Measurements from ENCODE around the gene BLACAT1. TPM values are rescaled to one million over a fixed set of nuclear protein-coding genes. Genes with fewer than 3 reads are reported as not detected.
A peak's percentile ranks its signal among the peaks of the same experiment; 100 is the strongest.
"Not testable (repeated sequence)": the region's sequence is repeated elsewhere in the genome, so short reads cannot be mapped to it uniquely, and the experiment has no call there.

BLACAT1 gene
- polyA plus RNA-seq, 3 donors, result not detected

DNA sequence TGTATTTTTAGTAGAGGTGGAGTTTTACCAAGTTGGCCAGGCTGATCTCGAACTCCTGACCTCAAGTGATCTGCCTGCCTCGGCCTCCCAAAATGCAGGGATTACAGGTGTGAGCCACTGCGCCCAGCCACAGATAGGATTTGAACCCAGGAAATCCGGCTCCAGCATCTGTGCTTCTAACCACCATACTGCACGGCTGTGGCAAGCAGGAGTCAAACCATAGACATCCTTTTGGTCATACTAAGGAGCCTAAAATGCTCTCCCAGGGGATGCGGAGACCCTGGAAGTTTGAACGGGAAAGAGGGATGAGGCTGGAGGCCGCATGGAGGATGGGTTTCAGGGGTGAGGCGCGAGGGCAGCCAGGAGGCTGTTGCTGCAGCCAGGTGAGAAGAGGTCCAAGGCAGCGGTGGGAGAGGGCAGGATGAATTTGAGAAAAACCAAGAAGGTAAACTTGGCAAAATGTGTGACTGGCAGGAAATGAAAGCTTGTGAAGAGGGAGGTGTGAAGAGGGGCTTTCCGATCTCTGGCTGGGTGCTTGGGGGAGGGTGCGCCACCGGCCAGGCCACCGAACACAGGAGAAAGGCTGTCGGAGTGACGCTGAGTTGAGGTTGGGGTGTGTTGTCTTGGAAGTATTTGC, 24.6 kb upstream of the BLACAT1 start:
- no peak overlapping the region for H2AFZ ChIP-seq (ENCODE audit: insufficient read depth, low read depth, low read length, poor library complexity, severe bottlenecking)
- intact Hi-C loops (cut with micrococcal nuclease), result no loop called here

DNA sequence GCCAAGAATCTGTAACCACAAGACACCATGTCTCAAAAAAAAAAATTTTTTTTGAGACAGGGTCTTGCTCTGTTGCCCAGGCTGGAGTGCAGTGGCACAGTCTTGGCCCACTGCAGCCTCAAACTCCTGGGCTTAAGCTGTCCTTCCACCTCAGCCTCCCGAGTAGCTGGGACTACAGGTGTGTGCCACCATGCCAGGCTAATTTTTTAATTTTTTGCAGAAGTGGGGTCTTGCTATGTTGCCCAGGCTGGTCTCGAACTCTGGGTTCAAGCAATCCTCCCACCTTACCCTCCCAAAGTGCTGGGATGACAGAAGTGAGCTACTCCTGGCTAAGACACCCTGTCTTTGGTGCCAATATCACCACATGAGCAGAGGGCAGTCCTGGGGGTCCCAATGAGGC, 23.1 kb upstream of the BLACAT1 start:
- H3K9ac ChIP-seq (ENCODE audit: insufficient read depth, low read length, poor library complexity, severe bottlenecking); H3K27ac Mint-ChIP-seq; H3K4me2 ChIP-seq (replicated peaks; ENCODE audit: extremely low read depth, low read length, poor library complexity, severe bottlenecking); H3K27ac ChIP-seq (ENCODE audit: low read depth in 1 of 2, low read length in 2 of 2); H3K4me3 Mint-ChIP-seq; H3K4me3 ChIP-seq (replicated peaks in 1 of 3; ENCODE audit: low read depth in 2 of 3, low read length in 3 of 3); H2AFZ ChIP-seq (ENCODE audit: insufficient read depth, low read depth, low read length, poor library complexity, severe bottlenecking); H3K4me1 Mint-ChIP-seq; H4K20me1 ChIP-seq (ENCODE audit: insufficient read depth, low read length); H3K36me3 Mint-ChIP-seq; DNase-seq; intact Hi-C loops (cut with micrococcal nuclease); H3K4me1 ChIP-seq (ENCODE audit: control insufficient read depth in 1 of 2, insufficient read depth in 2 of 2, low read length in 2 of 2); H3K79me2 ChIP-seq (ENCODE audit: insufficient read depth, low read length); H3K36me3 ChIP-seq (replicated peaks in 1 of 2; ENCODE audit: control insufficient read depth in 1 of 2, insufficient read depth in 2 of 2, low read length in 2 of 2): not testable (repeated sequence)
- peaks cover 46 to 59% (median 51%) of the 10 kb centered on the region in 3 donors for H3K27me3 Mint-ChIP-seq (ENCODE audit: low read depth in 3 of 3)
- WGBS (ENCODE audit: insufficient coverage), result 80% methylated on average over 1 of the region's 2 CpGs
- peaks cover 9 to 22% (median 18%) of the 10 kb centered on the region in 7 donors for H3K9me3 Mint-ChIP-seq
- peaks cover 12 to 32% of the 10 kb centered on the region in 2 donors for H3K27me3 ChIP-seq (ENCODE audit: control insufficient read depth in 2 of 2, insufficient read depth in 2 of 2, low read length in 2 of 2)
- peaks cover 12 to 17% of the 10 kb centered on the region in 2 donors for H3K9me3 ChIP-seq (replicated peaks in 1 of 2; ENCODE audit: control insufficient read depth in 1 of 2, insufficient read depth in 1 of 2, low read length in 2 of 2)

More for the DNA sequence above, 24.6 kb upstream of the BLACAT1 start:
- no peak overlapping the region for H3K27ac ChIP-seq (ENCODE audit: low read depth in 1 of 2, low read length in 2 of 2)
- no peak overlapping the region for H3K4me3 ChIP-seq (replicated peaks in 1 of 3; ENCODE audit: low read depth in 2 of 3, low read length in 3 of 3)
- H3K9me3 Mint-ChIP-seq, result peaks cover 0 to 9% (median 5%) of the 10 kb centered on the region in 7 donors
- H3K4me1 ChIP-seq (ENCODE audit: control insufficient read depth in 1 of 2, insufficient read depth in 2 of 2, low read length in 2 of 2), result no peaks in the 10 kb centered on the region
- H3K79me2 ChIP-seq (ENCODE audit: insufficient read depth, low read length), result no peaks in the 10 kb centered on the region
- TF ChIP-seq, protein P1, sequence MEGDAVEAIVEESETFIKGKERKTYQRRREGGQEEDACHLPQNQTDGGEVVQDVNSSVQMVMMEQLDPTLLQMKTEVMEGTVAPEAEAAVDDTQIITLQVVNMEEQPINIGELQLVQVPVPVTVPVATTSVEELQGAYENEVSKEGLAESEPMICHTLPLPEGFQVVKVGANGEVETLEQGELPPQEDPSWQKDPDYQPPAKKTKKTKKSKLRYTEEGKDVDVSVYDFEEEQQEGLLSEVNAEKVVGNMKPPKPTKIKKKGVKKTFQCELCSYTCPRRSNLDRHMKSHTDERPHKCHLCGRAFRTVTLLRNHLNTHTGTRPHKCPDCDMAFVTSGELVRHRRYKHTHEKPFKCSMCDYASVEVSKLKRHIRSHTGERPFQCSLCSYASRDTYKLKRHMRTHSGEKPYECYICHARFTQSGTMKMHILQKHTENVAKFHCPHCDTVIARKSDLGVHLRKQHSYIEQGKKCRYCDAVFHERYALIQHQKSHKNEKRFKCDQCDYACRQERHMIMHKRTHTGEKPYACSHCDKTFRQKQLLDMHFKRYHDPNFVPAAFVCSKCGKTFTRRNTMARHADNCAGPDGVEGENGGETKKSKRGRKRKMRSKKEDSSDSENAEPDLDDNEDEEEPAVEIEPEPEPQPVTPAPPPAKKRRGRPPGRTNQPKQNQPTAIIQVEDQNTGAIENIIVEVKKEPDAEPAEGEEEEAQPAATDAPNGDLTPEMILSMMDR (IDR thresholded peaks at IDR 0.05), result no peak
- no peak overlapping the region for H3K27ac Mint-ChIP-seq
- H3K27me3 ChIP-seq (ENCODE audit: control insufficient read depth in 2 of 2, insufficient read depth in 2 of 2, low read length in 2 of 2), result peaks cover 12 to 38% of the 10 kb centered on the region in 2 donors
- no peaks in the 10 kb centered on the region for H4K20me1 ChIP-seq (ENCODE audit: insufficient read depth, low read length)
- H3K4me1 Mint-ChIP-seq, result peaks cover 9% of the 10 kb centered on the region
- no peak overlapping the region for H3K4me2 ChIP-seq (replicated peaks; ENCODE audit: extremely low read depth, low read length, poor library complexity, severe bottlenecking)
- H3K36me3 Mint-ChIP-seq, result no peaks in the 10 kb centered on the region
- H3K27me3 Mint-ChIP-seq (ENCODE audit: low read depth in 3 of 3), result peaks cover 47 to 57% (median 56%) of the 10 kb centered on the region in 3 donors
- 43% methylated on average over 13 of the region's 17 CpGs for WGBS (ENCODE audit: insufficient coverage)
- peaks cover under 1 to 6% of the 10 kb centered on the region in 2 donors for H3K9me3 ChIP-seq (replicated peaks in 1 of 2; ENCODE audit: control insufficient read depth in 1 of 2, insufficient read depth in 1 of 2, low read length in 2 of 2)
- DNase-seq, result no peak
- no peak overlapping the region for H3K9ac ChIP-seq (ENCODE audit: insufficient read depth, low read length, poor library complexity, severe bottlenecking)
- H3K36me3 ChIP-seq (replicated peaks in 1 of 2; ENCODE audit: control insufficient read depth in 1 of 2, insufficient read depth in 2 of 2, low read length in 2 of 2), result no peaks in the 10 kb centered on the region
- peak overlapping the region in 1 of 2 donors; percentile 59 for H3K4me3 Mint-ChIP-seq

Data from CD14-positive monocyte (primary cell).